SK-N-SH (cell line): ENCODE data around the gene NCBP2L. TPM values are rescaled to one million over a fixed set of nuclear protein-coding genes. Genes with fewer than 3 reads are reported as not detected.
A peak's percentile ranks its signal among the peaks of the same experiment; 100 is the strongest.

Source experiments
- CTCF ChIA-PET: fragments of 300-600, 350-600 bp; formaldehyde crosslinking; extraction: SDS; loops from one replicate; lab custom pipeline; 2021; lab: Yijun Ruan, JAX
- POLR2A ChIA-PET: fragments of 350-600 bp; sonication (Branson Sonifier 250); formaldehyde crosslinking; extraction: SDS; loops from one replicate; lab custom pipeline; 2020; ENCODE audit warnings: antibody characterized with exemption, inconsistent platforms; lab: Yijun Ruan, JAX
- DNase-seq: peaks from one replicate; pipeline ENCODE4 v3.0.0; 2012
- H2AFZ ChIP-seq: fragments of 200-600 bp; sonication (generic); 2 replicates; pipeline ENCODE4 v1.8.1; 2016; ENCODE audit warnings: antibody characterized with exemption, mild to moderate bottlenecking, low read depth
- H3F3A ChIP-seq: fragments of 200-600 bp; sonication (generic); replicated peaks from 2 replicates; pipeline ENCODE3; 2016; ENCODE audit warnings: antibody characterized with exemption, mild to moderate bottlenecking; ENCODE audit not compliant: insufficient read depth
- H3K27ac ChIP-seq, 2 experiments: fragments of 200-500 bp in 1 of 2; fragments of 200-600 bp in 1 of 2; sonication (Bioruptor generic) in 1 of 2; sonication (generic), shearing (Covaris generic) in 1 of 2; 2 replicates each; pipeline versions ENCODE4 v1.5.1 to v1.6.1; 2014 to 2016; ENCODE audit warnings: low read depth in 2 of 2, inconsistent platforms in 1 of 2, low read length in 1 of 2, mild to moderate bottlenecking in 1 of 2, mixed read lengths in 1 of 2
- H3K27me3 ChIP-seq: fragments of 200-600 bp; sonication (generic), shearing (Covaris generic); 2 replicates; pipeline ENCODE4 v1.6.1; 2016; ENCODE audit warnings: mixed run types; ENCODE audit not compliant: insufficient read depth
- H3K36me3 ChIP-seq, 2 experiments: fragments of 200-500 bp in 1 of 2; fragments of 200-600 bp in 1 of 2; sonication (Bioruptor generic) in 1 of 2; sonication (generic) in 1 of 2; replicated peaks in 1 of 2; 2 replicates each; pipeline versions ENCODE3 to v1.5.1; 2014 to 2016; ENCODE audit warnings: low read length in 1 of 2, mild to moderate bottlenecking in 1 of 2; ENCODE audit not compliant: insufficient read depth in 2 of 2, control insufficient read depth in 1 of 2
- H3K4me1 ChIP-seq, 2 experiments: fragments of 200-500 bp in 1 of 2; fragments of 200-600 bp in 1 of 2; sonication (Bioruptor generic) in 1 of 2; sonication (generic), shearing (Covaris generic) in 1 of 2; 2 replicates each; pipeline versions ENCODE4 v1.5.1 to v1.6.1; 2014 to 2016; ENCODE audit warnings: low read depth in 1 of 2, low read length in 1 of 2, mixed run types in 1 of 2; ENCODE audit not compliant: insufficient read depth in 2 of 2, control insufficient read depth in 1 of 2
- H3K4me2 ChIP-seq: fragments of 200-600 bp; sonication (generic), shearing (Covaris generic); 2 replicates; pipeline ENCODE4 v1.6.1; 2017; ENCODE audit warnings: mixed run types
- H3K4me3 ChIP-seq, 2 experiments: fragments of 200-500 bp in 1 of 2; fragments of 200-600 bp in 1 of 2; sonication (Bioruptor generic) in 1 of 2; sonication (generic), shearing (Covaris generic) in 1 of 2; 2 replicates each; pipeline versions ENCODE4 v1.5.1 to v1.8.1; 2014 to 2016; ENCODE audit warnings: low read depth in 2 of 2, inconsistent platforms in 1 of 2, low read length in 1 of 2, mild to moderate bottlenecking in 1 of 2, mixed read lengths in 1 of 2, moderate library complexity in 1 of 2
- H3K79me2 ChIP-seq: fragments of 200-600 bp; sonication (generic); 2 replicates; pipeline ENCODE4 v1.8.1; 2017; ENCODE audit warnings: mild to moderate bottlenecking; ENCODE audit not compliant: insufficient read depth
- H3K9ac ChIP-seq: fragments of 200-600 bp; sonication (generic); 2 replicates; pipeline ENCODE4 v1.6.1; 2017; ENCODE audit warnings: mixed run types
- H3K9me2 ChIP-seq: fragments of 200-600 bp; sonication (generic); 2 replicates; pipeline ENCODE4 v1.6.1; 2017; ENCODE audit warnings: mixed run types
- H3K9me3 ChIP-seq: fragments of 200-600 bp; sonication (generic); 2 replicates; pipeline ENCODE4 v1.6.1; 2017; ENCODE audit warnings: mixed run types, mild to moderate bottlenecking, moderate library complexity
- H4K20me1 ChIP-seq: fragments of 200-600 bp; sonication (generic); 2 replicates; pipeline ENCODE4 v1.6.1; 2017; ENCODE audit warnings: mild to moderate bottlenecking, mixed run types; ENCODE audit not compliant: insufficient read depth
- EP300 ChIP-seq, 2 experiments: IDR thresholded peaks; 2 replicates each; pipeline versions ENCODE4 v1.4.0 to v1.6.1; 2012; ENCODE audit warnings: borderline replicate concordance in 1 of 2, low read depth in 1 of 2, low read length in 1 of 2
- FOSL2 ChIP-seq: IDR thresholded peaks from 2 replicates; pipeline ENCODE4 v1.4.0; 2012; ENCODE audit warnings: low read depth, mild to moderate bottlenecking, moderate library complexity, borderline replicate concordance
- FOXM1 ChIP-seq: IDR thresholded peaks from 2 replicates; pipeline ENCODE4 v1.4.0; 2012; ENCODE audit warnings: low read depth, mild to moderate bottlenecking
- GABPA ChIP-seq: IDR thresholded peaks from 2 replicates; pipeline ENCODE4 v1.4.0; 2012; ENCODE audit warnings: low read depth, mild to moderate bottlenecking
- GATA2 ChIP-seq: sonication (generic); formaldehyde crosslinking; IDR thresholded peaks from 2 replicates; pipeline ENCODE4 v1.5.0; 2020; ENCODE audit warnings: mild to moderate bottlenecking, missing genetic modification reagents
- IRF3 ChIP-seq: fragments of 150-350 bp; IDR thresholded peaks from 2 replicates; pipeline ENCODE4 v1.6.1; 2016; ENCODE audit warnings: mild to moderate bottlenecking, low read depth, low read length
- JUND ChIP-seq: IDR thresholded peaks from 2 replicates; pipeline ENCODE4 v1.4.0; 2012
- MEF2A ChIP-seq: IDR thresholded peaks from 2 replicates; pipeline ENCODE4 v1.4.0; 2012; ENCODE audit warnings: low read depth, borderline replicate concordance
- NFIC ChIP-seq: IDR thresholded peaks from 2 replicates; pipeline ENCODE4 v1.4.0; 2012; ENCODE audit warnings: borderline replicate concordance
- PBX3 ChIP-seq: IDR thresholded peaks from 2 replicates; pipeline ENCODE4; 2012
- REST ChIP-seq: IDR thresholded peaks from 2 replicates; pipeline ENCODE4 v1.6.1; 2012; ENCODE audit warnings: mild to moderate bottlenecking, low read depth, low read length, moderate library complexity
- RXRA ChIP-seq: IDR thresholded peaks from 2 replicates; pipeline ENCODE4 v1.4.0; 2012; ENCODE audit warnings: low read depth, mild to moderate bottlenecking, borderline replicate concordance
- TAF1 ChIP-seq: IDR thresholded peaks from 2 replicates; pipeline ENCODE4 v1.6.1; 2012; ENCODE audit warnings: low read depth, mild to moderate bottlenecking, low read length, moderate library complexity, borderline replicate concordance
- TCF12 ChIP-seq: IDR thresholded peaks from 2 replicates; pipeline ENCODE4 v1.4.0; 2012
- USF1 ChIP-seq: IDR thresholded peaks from 2 replicates; pipeline ENCODE4 v1.4.0; 2012; ENCODE audit warnings: low read depth, borderline replicate concordance
- YY1 ChIP-seq: IDR thresholded peaks from 2 replicates; pipeline ENCODE4 v1.4.0; 2012; ENCODE audit warnings: low read depth, mild to moderate bottlenecking
- ZBTB33 ChIP-seq: IDR thresholded peaks from 2 replicates; pipeline ENCODE4 v1.4.0; 2012; ENCODE audit warnings: low read depth, borderline replicate concordance
- WGBS: methylation state at CpG from one replicate; pipeline ENCODE4 v1.1.6; 2017; ENCODE audit warnings: low lambda C conversion rate; 5-methylcytosine and 5-hydroxymethylcytosine counted together
- polyA plus RNA-seq, 3 experiments: library from polyadenylated mRNA; depleted of rRNA; stranded (reverse); fragments of >200 nt; gene quantifications; 2 replicates each; pipeline ENCODE4 v1.2.3, GENCODE V29; 2012

NCBP2L gene
- polyA plus RNA-seq, 1 of the 3 experiments (the other 2 are of a cell fraction) = not detected

- no peaks in the 10 kb centered on the region for H4K20me1 ChIP-seq
- H3K4me3 ChIP-seq = no peak overlapping the region
- H3K27ac ChIP-seq = no peak overlapping the region
- CTCF ChIA-PET = no interaction called here
- H3K27me3 ChIP-seq = peaks cover 58% of the 10 kb centered on the region
- TF ChIP-seq YY1 (no peak), JUND (no peak), TAF1 (no peak), GATA2 (no peak), FOSL2 (peak; percentile 17; the same call in 1 of the 2 replicates), RXRA (no peak), FOXM1 (no peak), NFIC (peak; percentile 16; the same call in 1 of the 2 replicates), USF1 (no peak), IRF3 (no peak), ZBTB33 (no peak), TCF12 (no peak), PBX3 (peak; percentile 35; the same call in 1 of the 2 replicates), GABPA (no peak), EP300 (IDR thresholded peaks at IDR 0.05; ENCODE audit: borderline replicate concordance in 1 of 2, low read depth in 1 of 2, low read length in 1 of 2) (no peak), REST (no peak), MEF2A (no peak)
- TF ChIP-seq, all 33 proteins: peak for 3
- H3K79me2 ChIP-seq = no peaks in the 10 kb centered on the region
- H2AFZ ChIP-seq = no peak overlapping the region
- H3F3A ChIP-seq = no peaks in the 10 kb centered on the region
- H3K36me3 ChIP-seq = no peaks in the 10 kb centered on the region
- POLR2A ChIA-PET = no interaction called here
- H3K4me1 ChIP-seq = peaks cover 0 to under 1% of the 10 kb centered on the region in 2 experiments; a peak in 1 of 4 replicates
- no peak overlapping the region for H3K4me2 ChIP-seq
- WGBS = 0% methylated on average over 3 of the region's 3 CpGs
- no peak for DNase-seq
- no peak overlapping the region for H3K9ac ChIP-seq
- no peaks in the 10 kb centered on the region for H3K9me2 ChIP-seq
- no peaks in the 10 kb centered on the region for H3K9me3 ChIP-seq
Observed at GRCh38 chrX:107747596-107748161, 29.9 kb upstream of the NCBP2L start.
